SK-N-SH treated with all-trans-retinoic acid at 6 μM for 48 hours (cell line): ENCODE measurements around the gene NEU4.

Experiments used
- ATAC-seq: fragments of 200-7000 bp; cut with Tn5 transposase; 3 replicates; pipeline ENCODE4 v1.9.1; 2020; ENCODE audit warnings: mild to moderate bottlenecking, moderate library complexity
- ARNTL ChIP-seq: fragments of 450-650 bp; formaldehyde crosslinking; IDR thresholded peaks from 2 replicates; pipeline ENCODE4 v1.5.0; 2020; ENCODE audit warnings: low read depth, mild to moderate bottlenecking, moderate library complexity, borderline replicate concordance
- BACH2 ChIP-seq: fragments of 250-450 bp; sonication (Bioruptor Pico); IDR thresholded peaks from 2 replicates; pipeline ENCODE4 v1.9.0; 2021; ENCODE audit warnings: mild to moderate bottlenecking, borderline replicate concordance
- CSDC2 ChIP-seq: fragments of 250-450 bp; sonication (Bioruptor Pico); IDR thresholded peaks from 2 replicates; pipeline ENCODE4 v1.5.0; 2020; ENCODE audit warnings: mild to moderate bottlenecking, moderate library complexity
- ESRRG ChIP-seq: fragments of 250-450 bp; sonication (Bioruptor Pico); IDR thresholded peaks from 2 replicates; pipeline ENCODE4 v1.6.1; 2021; ENCODE audit warnings: mild to moderate bottlenecking
- GLIS3 ChIP-seq: fragments of 250-450 bp; sonication (Bioruptor Pico); IDR thresholded peaks from 2 replicates; pipeline ENCODE4 v1.5.0; 2020; ENCODE audit warnings: mild to moderate bottlenecking, moderate library complexity
- ISL1 ChIP-seq: fragments of 250-450 bp; sonication (Bioruptor Pico); IDR thresholded peaks from 2 replicates; pipeline ENCODE4 v2.1.2; 2022; ENCODE audit warnings: mild to moderate bottlenecking, moderate library complexity
- OSR1 ChIP-seq: fragments of 250-450 bp; sonication (Bioruptor Pico); IDR thresholded peaks from 2 replicates; pipeline ENCODE4 v1.8.0; 2022; ENCODE audit warnings: moderate library complexity, mild to moderate bottlenecking, inconsistent platforms
- PPARA ChIP-seq: fragments of 250-450 bp; sonication (Bioruptor Pico); IDR thresholded peaks from 2 replicates; pipeline ENCODE4 v1.5.0; 2020; ENCODE audit warnings: mild to moderate bottlenecking, borderline replicate concordance
- RARB ChIP-seq: fragments of 250-450 bp; sonication (Bioruptor Pico); IDR thresholded peaks from 2 replicates; pipeline ENCODE4 v1.8.0; 2021; ENCODE audit warnings: mild to moderate bottlenecking, moderate library complexity
- SNAI2 ChIP-seq: fragments of 250-450 bp; sonication (Bioruptor Pico); IDR thresholded peaks from 2 replicates; pipeline ENCODE4 v1.5.0; 2020; ENCODE audit warnings: mild to moderate bottlenecking, moderate library complexity
- TCF4 ChIP-seq: fragments of 250-450 bp; sonication (Bioruptor Pico); IDR thresholded peaks from 2 replicates; pipeline ENCODE4 v1.8.0; 2021; ENCODE audit warnings: mild to moderate bottlenecking, moderate library complexity, borderline replicate concordance
- TOX ChIP-seq: fragments of 250-450 bp; sonication (Bioruptor Pico); IDR thresholded peaks from 2 replicates; pipeline ENCODE4 v1.8.0; 2021; ENCODE audit warnings: mild to moderate bottlenecking, moderate library complexity, borderline replicate concordance
- ZC3H10 ChIP-seq: fragments of 250-450 bp; sonication (Bioruptor Pico); IDR thresholded peaks from 2 replicates; pipeline ENCODE4 v1.5.1; 2021; ENCODE audit warnings: mild to moderate bottlenecking, moderate library complexity
- ZFP3 ChIP-seq: fragments of 250-450 bp; sonication (Bioruptor Pico); IDR thresholded peaks from 2 replicates; pipeline ENCODE4 v1.5.0; 2020; ENCODE audit warnings: mild to moderate bottlenecking, moderate library complexity
- ZFP30 ChIP-seq: fragments of 450-650 bp; formaldehyde crosslinking; IDR thresholded peaks from 2 replicates; pipeline ENCODE4 v1.5.0; 2022; ENCODE audit warnings: mild to moderate bottlenecking, moderate library complexity
- ZNF565 ChIP-seq: fragments of 450-650 bp; formaldehyde crosslinking; conservative IDR thresholded peaks from 2 replicates; pipeline ENCODE4 v1.5.0; 2020; ENCODE audit warnings: low read depth, mild to moderate bottlenecking, moderate library complexity
- ZNF70 ChIP-seq: fragments of 450-650 bp; formaldehyde crosslinking; IDR thresholded peaks from 2 replicates; pipeline ENCODE4 v1.5.0; 2020; ENCODE audit warnings: mild to moderate bottlenecking, moderate library complexity
- ZNF8 ChIP-seq: fragments of 450-650 bp; formaldehyde crosslinking; IDR thresholded peaks from 2 replicates; pipeline ENCODE4 v1.5.0; 2020; ENCODE audit warnings: mild to moderate bottlenecking, moderate library complexity
- TF ChIP-seq, protein P1 (sequence below): fragments of 250-450 bp; sonication (Bioruptor Pico); IDR thresholded peaks from 2 replicates; pipeline ENCODE4 v1.5.1; 2021; ENCODE audit warnings: mild to moderate bottlenecking, moderate library complexity
- TF ChIP-seq, protein P2 (sequence below): fragments of 250-450 bp; sonication (Bioruptor Pico); IDR thresholded peaks from 2 replicates; pipeline ENCODE4 v1.5.0; 2020; ENCODE audit warnings: mild to moderate bottlenecking, moderate library complexity
- TF ChIP-seq, protein P3 (sequence below): fragments of 250-450 bp; sonication (Bioruptor Pico); IDR thresholded peaks from 2 replicates; pipeline ENCODE4 v1.5.1; 2020; ENCODE audit warnings: low read depth, mild to moderate bottlenecking, moderate library complexity
- TF ChIP-seq, protein P4 (sequence below): fragments of 250-450 bp; sonication (Bioruptor Pico); IDR thresholded peaks from 2 replicates; pipeline ENCODE4 v1.8.0; 2021; ENCODE audit warnings: low read depth, mild to moderate bottlenecking, moderate library complexity, borderline replicate concordance

The NEU4 gene

DNA sequence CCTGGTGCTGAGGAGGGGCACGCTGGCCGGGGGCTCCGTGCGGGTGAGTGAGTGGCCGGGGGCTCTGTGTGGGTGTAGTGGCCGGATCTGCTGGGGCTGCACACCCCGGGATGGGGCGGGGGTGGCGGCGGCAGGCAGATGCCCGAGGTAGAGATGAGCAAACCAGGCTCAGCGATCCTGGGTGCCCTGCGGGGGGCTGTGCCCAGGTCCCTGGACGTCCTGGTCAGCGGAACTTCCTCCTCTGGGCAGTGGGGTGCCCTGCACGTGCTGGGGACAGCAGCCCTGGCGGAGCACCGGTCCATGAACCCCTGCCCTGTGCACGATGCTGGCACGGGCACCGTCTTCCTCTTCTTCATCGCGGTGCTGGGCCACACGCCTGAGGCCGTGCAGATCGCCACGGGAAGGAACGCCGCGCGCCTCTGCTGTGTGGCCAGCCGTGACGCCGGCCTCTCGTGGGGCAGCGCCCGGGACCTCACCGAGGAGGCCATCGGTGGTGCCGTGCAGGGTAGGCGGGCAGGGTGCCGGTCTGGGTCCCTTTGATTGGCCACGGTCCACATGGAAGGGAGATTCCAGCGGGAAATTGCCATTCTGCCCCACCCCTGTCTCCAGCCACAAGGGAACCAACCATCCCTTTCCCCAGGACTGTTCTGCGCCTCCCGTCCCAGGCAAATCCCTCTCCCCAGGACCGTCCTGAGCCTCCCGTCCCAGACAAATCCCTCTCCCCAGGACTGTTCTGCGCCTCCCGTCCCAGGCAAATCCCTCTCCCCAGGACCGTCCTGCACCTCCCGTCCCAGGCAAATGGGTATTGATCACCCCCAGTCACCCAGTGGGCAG is 5.9 kb downstream of the NEU4 start:
- ATAC-seq, result no peak
- TF ChIP-seq, protein P1, sequence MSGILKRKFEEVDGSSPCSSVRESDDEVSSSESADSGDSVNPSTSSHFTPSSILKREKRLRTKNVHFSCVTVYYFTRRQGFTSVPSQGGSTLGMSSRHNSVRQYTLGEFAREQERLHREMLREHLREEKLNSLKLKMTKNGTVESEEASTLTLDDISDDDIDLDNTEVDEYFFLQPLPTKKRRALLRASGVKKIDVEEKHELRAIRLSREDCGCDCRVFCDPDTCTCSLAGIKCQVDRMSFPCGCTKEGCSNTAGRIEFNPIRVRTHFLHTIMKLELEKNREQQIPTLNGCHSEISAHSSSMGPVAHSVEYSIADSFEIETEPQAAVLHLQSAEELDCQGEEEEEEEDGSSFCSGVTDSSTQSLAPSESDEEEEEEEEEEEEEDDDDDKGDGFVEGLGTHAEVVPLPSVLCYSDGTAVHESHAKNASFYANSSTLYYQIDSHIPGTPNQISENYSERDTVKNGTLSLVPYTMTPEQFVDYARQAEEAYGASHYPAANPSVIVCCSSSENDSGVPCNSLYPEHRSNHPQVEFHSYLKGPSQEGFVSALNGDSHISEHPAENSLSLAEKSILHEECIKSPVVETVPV (CRISPR knock-in tag), result no peak
- TF ChIP-seq GLIS3 (CRISPR knock-in tag) (no peak), BACH2 (CRISPR knock-in tag) (no peak), ESRRG (no peak), ARNTL (CRISPR knock-in tag) (no peak), ZC3H10 (CRISPR knock-in tag) (no peak), OSR1 (CRISPR knock-in tag) (no peak), RARB (no peak), SNAI2 (CRISPR knock-in tag) (no peak), ZFP3 (CRISPR knock-in tag) (no peak), PPARA (CRISPR knock-in tag) (no peak)

DNA sequence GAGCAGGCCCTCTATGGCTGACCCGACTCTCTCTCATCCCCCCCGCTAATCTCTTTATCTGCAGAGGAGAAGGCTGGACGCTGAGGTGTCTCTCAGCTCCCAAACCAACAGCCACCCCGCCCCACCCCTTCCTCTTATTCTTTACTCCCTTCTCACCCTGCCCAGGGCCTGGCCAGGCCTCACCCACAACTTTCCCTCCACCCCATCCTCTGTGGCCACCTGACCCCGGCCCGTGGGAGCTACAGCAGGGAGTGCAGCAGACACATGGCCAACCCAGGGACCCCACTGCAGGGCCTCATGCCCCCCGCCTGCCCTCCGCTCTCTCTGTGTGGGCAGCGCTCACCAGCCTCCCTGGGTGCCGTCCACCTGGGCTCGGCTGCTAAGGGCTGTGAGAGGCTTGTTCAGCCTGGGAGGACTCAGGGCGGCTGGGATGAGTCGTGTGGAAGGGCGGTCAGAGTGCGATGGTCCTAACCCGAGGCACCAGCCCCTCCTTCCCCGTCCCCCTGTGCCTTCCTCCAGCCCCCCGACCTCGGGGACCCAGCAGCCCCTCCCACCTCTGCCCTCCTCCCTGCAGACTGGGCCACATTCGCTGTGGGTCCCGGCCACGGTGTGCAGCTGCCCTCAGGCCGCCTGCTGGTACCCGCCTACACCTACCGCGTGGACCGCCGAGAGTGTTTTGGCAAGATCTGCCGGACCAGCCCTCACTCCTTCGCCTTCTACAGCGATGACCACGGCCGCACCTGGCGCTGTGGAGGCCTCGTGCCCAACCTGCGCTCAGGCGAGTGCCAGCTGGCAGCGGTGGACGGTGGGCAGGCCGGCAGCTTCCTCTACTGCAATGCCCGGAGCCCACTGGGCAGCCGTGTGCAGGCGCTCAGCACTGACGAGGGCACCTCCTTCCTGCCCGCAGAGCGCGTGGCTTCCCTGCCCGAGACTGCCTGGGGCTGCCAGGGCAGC is 6.8 kb downstream of the NEU4 start:
- ATAC-seq, result no peak
- TF ChIP-seq TOX (CRISPR knock-in tag) (no peak), ZNF565 (CRISPR knock-in tag) (no peak), CSDC2 (CRISPR knock-in tag) (no peak), ZFP30 (CRISPR knock-in tag) (no peak), PPARA (CRISPR knock-in tag) (no peak), ISL1 (no peak), GLIS3 (CRISPR knock-in tag) (no peak), SNAI2 (CRISPR knock-in tag) (no peak), OSR1 (CRISPR knock-in tag) (no peak), ZNF8 (CRISPR knock-in tag) (no peak), ARNTL (CRISPR knock-in tag) (no peak), TCF4 (CRISPR knock-in tag) (no peak)
- TF ChIP-seq, protein P2, sequence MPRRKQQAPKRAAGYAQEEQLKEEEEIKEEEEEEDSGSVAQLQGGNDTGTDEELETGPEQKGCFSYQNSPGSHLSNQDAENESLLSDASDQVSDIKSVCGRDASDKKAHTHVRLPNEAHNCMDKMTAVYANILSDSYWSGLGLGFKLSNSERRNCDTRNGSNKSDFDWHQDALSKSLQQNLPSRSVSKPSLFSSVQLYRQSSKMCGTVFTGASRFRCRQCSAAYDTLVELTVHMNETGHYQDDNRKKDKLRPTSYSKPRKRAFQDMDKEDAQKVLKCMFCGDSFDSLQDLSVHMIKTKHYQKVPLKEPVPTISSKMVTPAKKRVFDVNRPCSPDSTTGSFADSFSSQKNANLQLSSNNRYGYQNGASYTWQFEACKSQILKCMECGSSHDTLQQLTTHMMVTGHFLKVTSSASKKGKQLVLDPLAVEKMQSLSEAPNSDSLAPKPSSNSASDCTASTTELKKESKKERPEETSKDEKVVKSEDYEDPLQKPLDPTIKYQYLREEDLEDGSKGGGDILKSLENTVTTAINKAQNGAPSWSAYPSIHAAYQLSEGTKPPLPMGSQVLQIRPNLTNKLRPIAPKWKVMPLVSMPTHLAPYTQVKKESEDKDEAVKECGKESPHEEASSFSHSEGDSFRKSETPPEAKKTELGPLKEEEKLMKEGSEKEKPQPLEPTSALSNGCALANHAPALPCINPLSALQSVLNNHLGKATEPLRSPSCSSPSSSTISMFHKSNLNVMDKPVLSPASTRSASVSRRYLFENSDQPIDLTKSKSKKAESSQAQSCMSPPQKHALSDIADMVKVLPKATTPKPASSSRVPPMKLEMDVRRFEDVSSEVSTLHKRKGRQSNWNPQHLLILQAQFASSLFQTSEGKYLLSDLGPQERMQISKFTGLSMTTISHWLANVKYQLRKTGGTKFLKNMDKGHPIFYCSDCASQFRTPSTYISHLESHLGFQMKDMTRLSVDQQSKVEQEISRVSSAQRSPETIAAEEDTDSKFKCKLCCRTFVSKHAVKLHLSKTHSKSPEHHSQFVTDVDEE (CRISPR knock-in tag), result no peak
- TF ChIP-seq, protein P1 (CRISPR knock-in tag), result no peak
- TF ChIP-seq, protein P3, sequence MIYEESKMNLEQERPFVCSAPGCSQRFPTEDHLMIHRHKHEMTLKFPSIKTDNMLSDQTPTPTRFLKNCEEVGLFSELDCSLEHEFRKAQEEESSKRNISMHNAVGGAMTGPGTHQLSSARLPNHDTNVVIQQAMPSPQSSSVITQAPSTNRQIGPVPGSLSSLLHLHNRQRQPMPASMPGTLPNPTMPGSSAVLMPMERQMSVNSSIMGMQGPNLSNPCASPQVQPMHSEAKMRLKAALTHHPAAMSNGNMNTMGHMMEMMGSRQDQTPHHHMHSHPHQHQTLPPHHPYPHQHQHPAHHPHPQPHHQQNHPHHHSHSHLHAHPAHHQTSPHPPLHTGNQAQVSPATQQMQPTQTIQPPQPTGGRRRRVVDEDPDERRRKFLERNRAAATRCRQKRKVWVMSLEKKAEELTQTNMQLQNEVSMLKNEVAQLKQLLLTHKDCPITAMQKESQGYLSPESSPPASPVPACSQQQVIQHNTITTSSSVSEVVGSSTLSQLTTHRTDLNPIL (CRISPR knock-in tag), result no peak

DNA sequence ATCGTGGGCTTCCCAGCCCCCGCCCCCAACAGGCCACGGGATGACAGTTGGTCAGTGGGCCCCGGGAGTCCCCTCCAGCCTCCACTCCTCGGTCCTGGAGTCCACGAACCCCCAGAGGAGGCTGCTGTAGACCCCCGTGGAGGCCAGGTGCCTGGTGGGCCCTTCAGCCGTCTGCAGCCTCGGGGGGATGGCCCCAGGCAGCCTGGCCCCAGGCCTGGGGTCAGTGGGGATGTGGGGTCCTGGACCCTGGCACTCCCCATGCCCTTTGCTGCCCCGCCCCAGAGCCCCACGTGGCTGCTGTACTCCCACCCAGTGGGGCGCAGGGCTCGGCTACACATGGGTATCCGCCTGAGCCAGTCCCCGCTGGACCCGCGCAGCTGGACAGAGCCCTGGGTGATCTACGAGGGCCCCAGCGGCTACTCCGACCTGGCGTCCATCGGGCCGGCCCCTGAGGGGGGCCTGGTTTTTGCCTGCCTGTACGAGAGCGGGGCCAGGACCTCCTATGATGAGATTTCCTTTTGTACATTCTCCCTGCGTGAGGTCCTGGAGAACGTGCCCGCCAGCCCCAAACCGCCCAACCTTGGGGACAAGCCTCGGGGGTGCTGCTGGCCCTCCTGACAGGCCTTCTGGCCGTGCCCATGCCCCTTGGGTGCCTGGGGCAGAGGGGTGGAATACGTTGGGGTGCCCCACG is 7.6 kb downstream of the NEU4 start:
- no peak for ATAC-seq
- TF ChIP-seq ZC3H10 (CRISPR knock-in tag) (no peak), PPARA (CRISPR knock-in tag) (no peak), TCF4 (CRISPR knock-in tag) (no peak), ZNF70 (CRISPR knock-in tag) (no peak), CSDC2 (CRISPR knock-in tag) (no peak), ZFP3 (CRISPR knock-in tag) (no peak), BACH2 (CRISPR knock-in tag) (no peak), SNAI2 (CRISPR knock-in tag) (no peak)
- TF ChIP-seq, protein P4, sequence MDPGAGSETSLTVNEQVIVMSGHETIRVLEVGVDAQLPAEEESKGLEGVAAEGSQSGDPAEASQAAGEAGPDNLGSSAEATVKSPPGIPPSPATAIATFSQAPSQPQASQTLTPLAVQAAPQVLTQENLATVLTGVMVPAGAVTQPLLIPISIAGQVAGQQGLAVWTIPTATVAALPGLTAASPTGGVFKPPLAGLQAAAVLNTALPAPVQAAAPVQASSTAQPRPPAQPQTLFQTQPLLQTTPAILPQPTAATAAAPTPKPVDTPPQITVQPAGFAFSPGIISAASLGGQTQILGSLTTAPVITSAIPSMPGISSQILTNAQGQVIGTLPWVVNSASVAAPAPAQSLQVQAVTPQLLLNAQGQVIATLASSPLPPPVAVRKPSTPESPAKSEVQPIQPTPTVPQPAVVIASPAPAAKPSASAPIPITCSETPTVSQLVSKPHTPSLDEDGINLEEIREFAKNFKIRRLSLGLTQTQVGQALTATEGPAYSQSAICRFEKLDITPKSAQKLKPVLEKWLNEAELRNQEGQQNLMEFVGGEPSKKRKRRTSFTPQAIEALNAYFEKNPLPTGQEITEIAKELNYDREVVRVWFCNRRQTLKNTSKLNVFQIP (CRISPR knock-in tag), result no peak
- TF ChIP-seq, protein P3 (CRISPR knock-in tag), result no peak
